DLD1 (cell line): ENCODE measurements around the gene PSMC6.
"Not testable (repeated sequence)": the region's sequence is repeated elsewhere in the genome, so short reads cannot be mapped to it uniquely, and the experiment has no call there.

Experiments used
- in situ Hi-C: cut with HindIII; loops from 2 replicates; pipeline ENCODE4 v1.10.0; 2017; ENCODE audit warnings: low sequenced_read_pairs

Gene PSMC6

DNA sequence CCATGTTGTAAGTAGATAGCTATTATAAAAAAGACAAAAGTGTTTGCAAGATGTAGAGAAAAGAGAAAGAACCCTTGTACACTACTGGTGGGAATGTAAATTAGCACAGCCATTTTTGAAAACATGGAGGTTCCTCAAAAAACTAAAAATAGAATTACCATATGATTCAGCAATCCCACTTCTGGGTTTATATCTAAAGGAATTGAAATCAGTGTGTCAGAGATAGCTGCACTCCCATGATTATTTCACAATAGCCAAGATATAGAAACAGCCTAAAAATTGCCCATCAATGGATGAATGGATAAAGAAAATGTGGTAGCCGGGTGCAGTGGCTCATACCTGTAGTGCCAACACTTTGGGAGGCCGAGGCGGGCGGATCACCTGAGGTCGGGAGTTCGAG lies 9.2 kb downstream of the PSMC6 start:
- in situ Hi-C loops = no loop called here

DNA sequence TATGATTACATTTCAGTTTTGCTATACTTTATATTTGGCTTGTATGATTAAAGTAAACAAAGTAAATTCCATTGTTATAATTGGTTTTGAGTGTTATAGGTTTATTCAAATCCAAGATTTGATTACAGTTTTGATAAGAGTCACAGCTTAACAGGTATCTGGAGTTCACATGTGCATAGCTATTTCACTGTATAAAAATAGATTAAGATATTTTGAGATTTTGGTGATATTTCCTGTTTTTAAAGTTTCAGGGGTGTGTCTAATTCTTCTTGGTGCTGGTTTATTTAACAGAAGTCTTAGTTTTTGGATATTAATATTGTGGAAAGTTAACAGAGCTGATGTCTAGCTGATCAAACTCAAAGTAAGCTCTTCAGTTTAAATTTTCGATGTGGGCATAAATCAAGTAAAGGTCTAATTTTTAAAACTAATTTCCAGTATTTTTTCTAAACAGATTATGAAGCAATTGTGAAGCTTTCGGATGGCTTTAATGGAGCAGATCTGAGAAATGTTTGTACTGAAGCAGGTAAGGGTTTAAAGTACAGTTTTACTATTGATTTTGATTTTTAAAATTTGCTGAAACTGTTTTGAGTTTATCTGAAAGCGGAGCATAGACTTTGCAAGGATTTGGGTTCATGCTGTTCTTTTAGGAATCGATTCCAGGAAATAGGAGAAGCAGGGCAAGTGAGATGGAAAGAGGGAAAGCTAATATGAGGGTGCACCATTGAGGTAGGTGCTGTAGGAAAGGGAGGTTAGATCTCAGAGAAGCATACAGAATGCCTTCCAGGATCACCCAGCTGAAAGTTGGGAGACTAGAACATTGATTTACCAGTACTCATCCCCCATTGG lies 16.7 kb downstream of the PSMC6 start:
- in situ Hi-C loops = no loop called here

DNA sequence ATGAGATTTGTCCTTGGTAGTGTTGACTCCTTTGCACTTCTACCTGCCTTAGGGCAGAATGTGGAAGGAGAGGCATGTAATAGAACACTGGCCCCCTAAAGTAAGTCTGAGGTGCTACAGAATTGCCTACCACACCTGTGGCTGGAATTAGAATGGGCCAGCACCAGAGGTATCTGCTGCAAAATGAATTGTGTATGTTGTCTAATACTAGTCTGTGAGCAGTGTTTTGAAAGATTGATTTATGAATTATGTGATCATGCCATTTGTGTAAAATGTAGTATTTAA lies 17.3 kb downstream of the PSMC6 start:
- in situ Hi-C loops = no loop called here

DNA sequence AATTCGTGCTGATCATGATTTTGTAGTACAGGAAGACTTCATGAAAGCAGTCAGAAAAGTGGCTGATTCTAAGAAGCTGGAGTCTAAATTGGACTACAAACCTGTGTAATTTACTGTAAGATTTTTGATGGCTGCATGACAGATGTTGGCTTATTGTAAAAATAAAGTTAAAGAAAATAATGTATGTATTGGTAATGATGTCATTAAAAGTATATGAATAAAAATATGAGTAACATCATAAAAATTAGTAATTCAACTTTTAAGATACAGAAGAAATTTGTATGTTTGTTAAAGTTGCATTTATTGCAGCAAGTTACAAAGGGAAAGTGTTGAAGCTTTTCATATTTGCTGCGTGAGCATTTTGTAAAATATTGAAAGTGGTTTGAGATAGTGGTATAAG lies 20.5 kb downstream of the PSMC6 start:
- in situ Hi-C loops = not testable (repeated sequence)

DNA sequence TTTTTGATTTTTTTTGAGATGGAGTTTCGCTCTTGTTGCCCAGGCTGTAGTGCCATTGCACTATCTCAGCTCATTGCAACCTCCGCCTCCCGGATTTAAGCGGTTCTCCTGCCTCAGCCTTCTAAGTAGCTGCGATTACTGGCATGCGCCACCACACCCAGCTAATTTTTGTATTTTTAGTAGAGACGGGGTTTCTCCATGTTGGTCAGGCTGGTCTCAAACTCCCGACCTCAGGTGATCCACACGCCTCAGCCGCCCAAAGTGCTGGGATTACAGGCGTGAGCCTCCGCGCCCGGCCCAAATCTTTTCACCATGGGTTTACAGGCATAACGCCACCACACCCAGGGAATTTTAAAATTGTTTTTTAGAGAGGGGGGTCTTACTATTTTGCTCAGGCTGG lies 22.0 kb downstream of the PSMC6 start:
- in situ Hi-C loops = not testable (repeated sequence)

DNA sequence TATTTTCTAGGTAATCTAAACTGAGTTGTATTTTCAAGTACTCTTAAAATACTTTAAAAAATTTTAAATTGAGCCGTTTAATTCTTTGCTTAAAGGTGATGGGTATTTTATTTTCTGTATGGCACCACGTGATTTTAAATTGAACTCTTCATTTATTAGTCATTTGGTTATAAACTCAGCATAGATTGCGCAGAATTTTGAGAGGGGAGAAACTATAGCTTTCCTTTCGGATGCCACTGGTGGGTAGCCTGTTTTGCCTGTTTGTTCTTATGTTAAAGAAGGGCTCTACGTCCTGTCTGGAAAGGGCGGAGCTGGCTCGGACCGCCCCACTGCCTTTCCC lies 22.6 kb downstream of the PSMC6 start:
- in situ Hi-C loops = no loop called here

DNA sequence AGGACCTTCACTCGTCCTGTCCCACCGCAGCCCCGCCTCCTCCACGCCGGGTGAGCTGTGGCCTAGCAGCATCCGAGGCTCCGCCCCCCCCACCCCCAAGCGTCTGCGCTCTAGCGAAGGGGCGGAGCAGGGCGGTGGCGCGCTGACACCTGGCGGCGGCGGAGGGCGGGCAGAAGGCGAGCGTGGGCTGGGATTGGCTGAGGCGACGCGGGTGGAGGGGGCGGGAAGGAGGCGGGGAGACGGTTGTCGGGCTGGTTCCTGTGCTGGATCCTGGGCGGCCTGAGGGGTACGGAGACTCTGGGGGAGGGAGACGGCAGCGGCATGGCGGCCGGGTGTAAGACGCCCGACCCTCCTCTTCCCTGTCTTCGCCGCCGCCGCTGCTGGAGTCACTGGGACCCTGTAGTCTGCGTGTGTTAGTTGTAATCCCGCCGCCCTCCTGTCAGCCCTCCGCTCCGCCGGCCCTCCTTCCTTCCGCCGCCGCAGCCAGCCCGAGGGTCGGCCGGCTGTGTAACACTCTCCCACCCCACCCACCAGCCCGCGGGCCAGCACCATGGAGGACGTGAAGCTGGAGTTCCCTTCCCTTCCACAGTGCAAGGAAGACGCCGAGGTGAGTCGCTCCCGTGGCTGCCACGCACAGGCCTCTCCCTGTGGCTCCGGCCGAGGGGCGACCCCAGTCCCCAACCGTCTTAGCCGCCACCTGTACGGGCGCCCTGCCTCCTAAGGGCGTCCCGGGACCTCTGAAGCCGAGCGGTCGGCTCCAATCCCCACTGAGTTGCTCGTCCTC lies 23.1 kb downstream of the PSMC6 start, which contains the start of gene STYX:
TSS of gene STYX (plus strand) at position 242 of the 784 bp plus-strand sequence. CDS start at position 551, 309 bp downstream.
- in situ Hi-C loops = no loop called here

DNA sequence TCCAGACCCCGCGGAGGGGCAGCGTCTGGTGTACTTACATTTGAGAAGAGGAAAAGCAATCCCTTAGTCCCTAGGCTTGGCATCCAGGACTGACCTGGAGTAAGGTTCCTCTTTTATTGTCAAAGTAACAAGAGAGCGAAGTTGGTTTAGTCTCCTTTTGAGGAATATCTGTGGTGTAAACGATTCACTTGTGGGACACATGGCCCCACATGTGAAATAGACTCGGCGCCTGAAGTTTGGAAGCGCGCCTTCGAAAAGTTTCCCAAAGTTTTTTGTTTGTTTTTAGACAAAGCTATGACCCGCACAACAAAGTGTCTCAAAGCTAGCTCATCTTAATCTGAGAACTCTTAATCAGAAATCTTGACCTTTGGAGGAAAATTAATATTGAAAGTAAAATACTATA lies 23.7 kb downstream of the PSMC6 start:
- in situ Hi-C loops = no loop called here

DNA sequence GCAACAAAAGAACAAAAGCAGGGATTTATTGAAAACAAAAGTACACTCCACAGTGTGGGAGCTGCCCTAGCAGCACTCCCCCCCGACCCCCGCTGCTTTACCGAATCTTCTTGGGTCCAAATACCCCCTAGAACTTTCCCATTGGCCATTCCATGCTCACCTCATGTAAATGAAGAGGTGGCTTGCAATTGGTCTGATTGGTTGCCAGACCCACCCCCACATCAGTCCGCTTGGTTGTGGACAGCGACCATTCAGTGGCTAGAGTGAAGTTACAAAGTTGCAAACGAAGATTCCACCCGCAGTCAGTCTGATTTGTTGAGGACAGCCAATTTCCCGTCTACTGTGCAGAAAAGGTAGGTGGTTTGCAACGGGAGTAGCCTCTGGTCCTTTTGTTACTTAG lies 26.8 kb downstream of the PSMC6 start:
- in situ Hi-C loops = no loop called here

DNA sequence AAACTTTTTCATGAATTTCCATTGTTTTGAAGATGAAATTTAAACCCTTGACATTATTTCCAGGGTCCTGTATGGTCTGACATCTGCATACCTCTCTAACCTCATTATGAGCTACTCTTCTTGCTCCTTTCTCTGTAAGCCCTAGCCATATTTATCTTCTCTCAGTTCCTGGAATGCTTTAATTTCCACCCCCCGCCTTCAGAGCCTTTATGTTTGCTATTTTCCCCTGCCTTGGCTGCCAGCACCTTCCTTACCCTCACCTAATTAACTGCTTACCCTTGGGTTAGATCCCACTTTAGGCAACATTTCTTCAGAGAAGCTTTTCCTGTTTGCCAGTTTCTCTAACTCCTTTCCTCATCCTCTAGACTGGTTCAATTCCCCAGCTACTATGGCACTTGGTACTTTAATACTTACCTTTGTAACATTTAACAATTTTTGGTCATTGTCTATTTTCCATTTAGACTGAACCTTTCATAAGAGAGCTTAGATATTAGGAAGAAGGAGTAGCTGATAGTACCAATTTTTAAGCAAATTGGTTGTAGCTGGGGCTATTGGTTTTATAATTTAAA lies 29.0 kb downstream of the PSMC6 start:
- in situ Hi-C loops = no loop called here

DNA sequence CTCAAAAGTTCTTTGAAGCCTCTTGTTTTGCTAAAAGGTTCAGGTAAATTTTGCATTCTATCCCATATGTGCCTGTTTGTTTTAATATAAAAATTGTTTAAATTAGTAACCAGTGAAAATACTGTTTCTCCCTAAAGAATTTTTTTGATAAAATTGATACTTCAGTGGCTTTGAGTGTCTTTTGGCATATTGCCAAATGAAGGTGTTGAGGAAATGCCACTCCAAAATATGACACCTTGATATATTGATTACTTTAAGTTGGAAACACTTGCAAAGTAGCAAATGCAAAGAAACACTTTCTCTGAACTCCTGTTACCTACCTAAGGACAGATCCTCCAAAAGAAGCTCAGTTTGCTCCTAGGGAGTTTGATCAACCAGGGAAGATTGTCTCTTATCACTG lies 31.4 kb downstream of the PSMC6 start:
- in situ Hi-C loops = no loop called here

DNA sequence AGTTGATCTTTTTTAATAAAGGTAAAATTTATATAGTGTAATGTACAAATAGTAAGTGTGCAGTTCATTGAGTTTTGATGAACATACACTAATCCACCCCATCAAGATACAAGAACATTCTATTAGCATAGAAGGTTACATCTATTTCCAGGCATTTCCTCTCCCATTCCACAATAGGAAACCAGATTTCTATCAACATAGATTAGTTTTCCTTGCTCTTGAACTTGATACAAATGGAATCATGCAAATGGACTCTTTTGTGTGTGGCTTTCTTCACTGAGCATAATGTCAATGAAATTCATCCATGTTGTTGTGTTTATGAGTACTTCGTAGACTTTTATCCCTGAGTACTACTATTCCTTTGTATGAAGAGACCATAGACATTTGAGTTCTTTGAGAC lies 33.8 kb downstream of the PSMC6 start:
- in situ Hi-C loops = no loop called here

DNA sequence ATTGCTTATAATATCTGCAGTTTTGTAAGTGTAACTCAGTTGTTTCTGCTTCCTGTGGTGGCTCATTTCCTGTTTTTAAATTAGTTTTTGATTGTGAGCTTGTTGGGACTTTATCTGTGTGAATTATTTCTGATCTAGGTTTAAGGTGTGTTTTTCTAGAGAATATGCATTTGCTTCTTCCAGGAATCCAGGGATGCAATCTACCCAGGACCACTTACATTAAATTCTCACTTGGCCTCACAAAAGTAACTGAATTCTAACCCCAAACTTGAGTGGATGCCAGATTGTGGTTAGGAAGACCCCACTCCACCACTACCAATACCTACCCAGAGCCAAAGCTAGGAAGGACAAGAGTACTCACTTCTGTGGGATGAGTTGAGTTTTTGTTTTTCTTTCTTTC lies 34.9 kb downstream of the PSMC6 start:
- in situ Hi-C loops = no loop called here

DNA sequence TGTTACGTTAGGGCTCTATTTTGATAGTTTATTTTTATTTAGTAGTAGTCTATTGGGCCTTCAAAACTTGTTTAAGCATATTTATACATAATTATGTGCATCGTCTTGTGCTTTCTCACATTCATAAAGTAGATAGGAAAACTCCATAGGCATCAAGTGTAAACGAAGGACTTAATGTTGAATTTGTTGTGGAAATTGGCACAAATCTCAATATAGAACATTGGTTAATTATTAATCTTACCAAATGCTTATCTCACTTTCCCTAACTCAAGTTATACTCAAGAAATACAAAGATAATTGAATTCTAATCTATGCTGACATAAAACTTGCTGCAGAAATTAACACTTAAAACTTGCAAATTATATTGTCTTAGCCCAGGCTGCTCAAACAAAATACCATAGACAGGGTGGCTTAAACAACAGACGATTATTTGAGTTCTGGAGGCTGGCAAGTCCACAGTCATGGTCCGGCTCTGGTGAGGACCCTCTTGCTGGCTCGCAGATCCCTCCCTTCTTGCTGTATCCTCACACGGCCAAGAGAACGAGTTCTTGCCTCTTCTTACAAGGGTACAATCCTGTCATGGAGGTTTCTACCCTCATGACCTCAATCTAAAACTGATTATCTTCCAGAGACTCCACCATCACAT lies 41.8 kb downstream of the PSMC6 start:
- in situ Hi-C loops = no loop called here

DNA sequence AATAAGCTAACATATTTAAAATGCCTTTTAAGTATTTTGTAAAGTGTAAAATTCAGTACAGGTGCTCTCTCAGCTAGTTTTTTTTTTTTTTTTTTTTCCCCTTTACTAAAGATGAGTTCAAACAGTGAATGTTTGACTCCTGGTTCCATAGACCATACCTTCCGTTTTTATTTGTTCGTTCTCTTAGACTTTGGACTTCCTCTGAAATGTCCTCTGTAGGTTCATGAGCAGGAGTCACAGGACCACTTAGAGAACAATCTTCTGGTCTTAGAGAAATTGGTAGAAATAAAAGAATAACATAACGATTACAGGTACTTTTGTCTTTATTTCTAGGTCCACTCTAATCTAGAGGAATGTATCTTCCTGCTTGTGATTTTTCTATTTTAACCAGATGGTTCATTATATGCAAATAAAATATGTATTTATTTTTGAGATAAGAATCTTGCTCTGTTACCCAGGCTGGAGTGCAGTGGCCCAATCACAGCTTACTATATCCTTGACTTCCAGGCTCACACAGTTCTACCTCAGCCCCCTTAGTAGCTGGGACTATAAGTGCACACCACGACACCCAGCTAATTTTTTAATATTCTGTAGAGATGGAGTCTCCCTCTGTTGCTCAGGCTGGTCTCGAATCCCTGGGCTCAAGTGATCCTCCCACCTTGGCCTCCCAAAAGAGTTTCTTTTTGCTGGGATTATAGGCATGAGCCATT lies 48.8 kb downstream of the PSMC6 start:
- in situ Hi-C loops = no loop called here

DNA sequence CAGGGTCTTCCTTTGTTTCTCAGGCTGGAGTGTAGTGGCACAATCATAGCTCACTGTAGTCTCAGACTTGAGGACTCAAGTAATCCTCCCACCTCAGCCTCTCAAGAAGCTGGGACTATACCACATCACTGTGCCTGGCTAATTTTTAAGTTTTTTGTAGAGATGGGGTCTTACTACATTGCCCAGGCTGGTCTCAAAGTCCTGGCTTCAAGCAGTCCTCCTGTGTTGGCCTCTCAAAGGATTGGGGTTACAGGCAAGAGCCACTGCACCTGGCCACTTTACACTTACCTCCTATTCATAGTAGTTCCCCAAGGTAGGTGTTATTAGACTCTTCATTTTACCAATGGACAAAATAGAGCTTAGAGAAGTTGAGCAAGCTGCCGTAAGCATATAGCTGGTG lies 52.1 kb downstream of the PSMC6 start:
- in situ Hi-C loops = no loop called here

DNA sequence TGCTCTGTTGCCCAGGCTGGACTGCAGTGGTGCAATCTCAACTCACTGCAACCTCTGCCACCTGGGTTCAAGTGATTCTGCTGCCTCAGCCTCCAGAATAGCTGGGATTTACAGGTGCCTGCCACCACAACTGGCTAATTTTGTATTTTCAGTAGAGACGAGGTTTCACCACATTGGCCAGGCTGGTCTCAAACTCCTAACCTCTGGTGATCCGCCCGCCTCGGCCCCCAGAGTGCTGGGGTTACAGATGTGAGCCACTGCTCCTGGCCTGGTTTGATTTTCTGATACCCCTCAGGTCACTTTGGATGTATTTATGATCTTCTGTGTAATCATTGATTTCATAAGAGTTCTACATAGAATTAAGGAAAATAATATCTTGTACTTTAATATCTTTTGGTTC lies 55.9 kb downstream of the PSMC6 start:
- in situ Hi-C loops = not testable (repeated sequence)

DNA sequence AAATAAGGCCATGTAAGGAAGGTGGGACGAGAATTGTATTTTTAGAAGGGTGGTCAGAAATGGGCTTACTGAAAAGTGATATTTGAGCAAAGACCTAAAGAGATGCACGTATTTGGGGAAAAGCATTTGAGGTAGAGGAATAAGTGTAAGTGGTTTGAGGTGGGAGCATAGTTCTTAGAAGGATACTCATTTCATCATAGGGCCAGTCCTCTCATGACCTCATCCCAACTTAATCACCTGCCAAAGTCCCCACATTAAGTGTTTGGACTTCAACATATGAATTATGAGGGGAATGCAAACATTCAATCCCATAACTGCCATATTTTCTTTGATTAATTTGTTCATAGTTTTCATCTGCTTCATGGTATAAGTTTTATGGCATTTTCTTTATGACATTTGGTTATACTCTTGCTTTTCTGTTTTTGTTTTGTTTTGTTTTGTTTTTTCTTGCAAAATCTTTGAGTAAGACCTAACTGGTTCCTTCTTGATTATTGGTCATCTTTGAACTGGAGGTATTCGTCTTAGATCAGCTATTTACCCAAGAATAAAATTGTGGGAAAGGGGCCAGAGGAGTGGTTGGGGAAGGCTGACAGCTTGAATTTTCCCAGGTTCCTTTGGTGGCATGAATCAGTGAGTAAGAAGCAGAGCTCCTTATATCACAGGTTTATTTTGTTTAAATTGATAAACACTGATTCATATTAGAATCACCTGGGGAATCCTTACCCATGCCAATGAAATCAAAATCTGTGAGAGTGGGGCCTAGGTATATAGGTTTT lies 60.2 kb downstream of the PSMC6 start:
- in situ Hi-C loops = no loop called here

DNA sequence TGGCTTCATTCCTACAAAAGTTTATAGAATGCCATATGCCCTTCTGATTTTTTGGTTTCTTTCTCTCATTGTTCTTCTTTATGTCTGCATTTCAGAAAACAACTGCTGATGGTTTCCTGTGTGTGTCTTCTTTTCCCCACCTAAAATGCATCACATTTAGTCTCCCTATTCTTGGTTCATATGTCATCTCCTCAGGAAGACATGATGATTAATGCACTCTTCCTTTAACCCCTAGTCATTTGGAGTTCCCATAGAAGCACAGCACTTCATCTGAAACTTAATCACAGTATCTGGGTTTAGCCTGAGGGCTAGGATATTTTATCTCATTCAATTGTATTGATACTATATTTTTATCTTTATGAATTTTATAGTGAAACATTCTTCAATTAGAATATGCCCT lies 62.9 kb downstream of the PSMC6 start:
- in situ Hi-C loops = no loop called here

DNA sequence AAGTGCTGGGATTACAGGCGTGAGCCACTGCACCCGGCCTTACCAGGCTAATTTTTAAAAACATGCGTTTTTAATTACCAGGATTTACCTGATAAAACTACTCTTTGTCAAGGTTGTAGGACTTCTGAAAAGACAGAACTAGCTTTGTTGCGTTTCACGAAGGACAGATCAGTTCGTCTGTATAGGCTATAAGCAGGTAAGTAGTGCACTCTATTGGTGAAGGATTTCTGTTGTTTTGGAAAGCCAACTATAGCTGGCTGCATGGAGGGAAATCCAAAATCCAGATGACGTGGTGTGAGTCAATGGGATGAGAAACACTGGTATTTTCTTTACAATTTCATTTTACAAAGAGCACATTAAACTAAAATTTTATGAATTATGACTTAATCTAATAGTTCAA lies 69.8 kb downstream of the PSMC6 start:
- in situ Hi-C loops = no loop called here
